SU-DHL-6 (cell line): ENCODE measurements around the gene FBXO24.

Source experiments
- EZH2phosphoT487 ChIP-seq: fragments of 200-600 bp; sonication (generic), shearing (Covaris generic); conservative IDR thresholded peaks from 2 replicates; pipeline ENCODE4 v1.6.1; 2018; ENCODE audit warnings: mild to moderate bottlenecking, antibody characterized with exemption, low read length, moderate library complexity, mixed read lengths
- TF ChIP-seq, protein P1 (sequence below): fragments of 200-600 bp; sonication (generic); IDR thresholded peaks from one replicate; pipeline ENCODE4 v1.5.1; 2017; ENCODE audit warnings: antibody characterized with exemption, mild to moderate bottlenecking, low read length, moderate library complexity; ENCODE audit not compliant: insufficient read depth, poor library complexity, severe bottlenecking

GRCh38 chr7:100607111-100607510 lies 21.0 kb downstream of the FBXO24 start:
- TF ChIP-seq, protein P1, sequence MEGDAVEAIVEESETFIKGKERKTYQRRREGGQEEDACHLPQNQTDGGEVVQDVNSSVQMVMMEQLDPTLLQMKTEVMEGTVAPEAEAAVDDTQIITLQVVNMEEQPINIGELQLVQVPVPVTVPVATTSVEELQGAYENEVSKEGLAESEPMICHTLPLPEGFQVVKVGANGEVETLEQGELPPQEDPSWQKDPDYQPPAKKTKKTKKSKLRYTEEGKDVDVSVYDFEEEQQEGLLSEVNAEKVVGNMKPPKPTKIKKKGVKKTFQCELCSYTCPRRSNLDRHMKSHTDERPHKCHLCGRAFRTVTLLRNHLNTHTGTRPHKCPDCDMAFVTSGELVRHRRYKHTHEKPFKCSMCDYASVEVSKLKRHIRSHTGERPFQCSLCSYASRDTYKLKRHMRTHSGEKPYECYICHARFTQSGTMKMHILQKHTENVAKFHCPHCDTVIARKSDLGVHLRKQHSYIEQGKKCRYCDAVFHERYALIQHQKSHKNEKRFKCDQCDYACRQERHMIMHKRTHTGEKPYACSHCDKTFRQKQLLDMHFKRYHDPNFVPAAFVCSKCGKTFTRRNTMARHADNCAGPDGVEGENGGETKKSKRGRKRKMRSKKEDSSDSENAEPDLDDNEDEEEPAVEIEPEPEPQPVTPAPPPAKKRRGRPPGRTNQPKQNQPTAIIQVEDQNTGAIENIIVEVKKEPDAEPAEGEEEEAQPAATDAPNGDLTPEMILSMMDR, result no peak
- TF ChIP-seq EZH2phosphoT487, result no peak
